MM.1S (cell line): ENCODE results near the gene UACA.

ENCODE experiments used
- DNase-seq: peaks from one replicate; pipeline ENCODE4 v3.0.0-alpha.2; 2015
- H2AFZ ChIP-seq: fragments of 300-600 bp; sonication (generic); 2 replicates; pipeline ENCODE4 v1.6.0; 2016; ENCODE audit warnings: antibody characterized with exemption, low read length
- H3F3A ChIP-seq: fragments of 300-600 bp; sonication (generic); 2 replicates; pipeline ENCODE4 v1.6.1; 2016; ENCODE audit warnings: mild to moderate bottlenecking, antibody characterized with exemption, low read length, moderate library complexity, mixed read lengths; ENCODE audit not compliant: insufficient read depth
- H3K27ac ChIP-seq: fragments of 300-600 bp; sonication (generic); 2 replicates; pipeline ENCODE4 v1.5.1; 2016; ENCODE audit warnings: mild to moderate bottlenecking, low read length
- H3K27me3 ChIP-seq: fragments of 300-600 bp; sonication (generic); replicated peaks from 2 replicates; pipeline ENCODE4 v1.6.0; 2016; ENCODE audit warnings: low read length; ENCODE audit not compliant: insufficient read depth
- H3K36me3 ChIP-seq: fragments of 300-600 bp; sonication (generic); replicated peaks from 2 replicates; pipeline ENCODE4 v1.6.1; 2016; ENCODE audit warnings: mild to moderate bottlenecking, low read length, mixed read lengths; ENCODE audit not compliant: insufficient read depth
- H3K4me1 ChIP-seq: fragments of 300-600 bp; sonication (generic); 2 replicates; pipeline ENCODE4 v1.6.1; 2016; ENCODE audit warnings: low read length, mixed read lengths
- H3K4me2 ChIP-seq: fragments of 300-600 bp; sonication (generic); 2 replicates; pipeline ENCODE4 v1.6.0; 2016; ENCODE audit warnings: low read depth, low read length
- H3K4me3 ChIP-seq: fragments of 300-600 bp; sonication (generic); 2 replicates; pipeline ENCODE4 v1.5.1; 2016; ENCODE audit warnings: low read length, mixed read lengths
- H3K79me2 ChIP-seq: fragments of 300-600 bp; sonication (generic); 2 replicates; pipeline ENCODE4 v1.6.1; 2016; ENCODE audit warnings: mixed run types, low read length, mixed read lengths
- H3K9ac ChIP-seq: fragments of 300-600 bp; sonication (generic); 2 replicates; pipeline ENCODE4 v1.6.1; 2016; ENCODE audit warnings: low read length, mixed read lengths
- H3K9me2 ChIP-seq: fragments of 300-600 bp; sonication (generic); replicated peaks from 2 replicates; pipeline ENCODE4 v1.6.1; 2016; ENCODE audit warnings: mild to moderate bottlenecking, low read length, mixed read lengths; ENCODE audit not compliant: insufficient read depth
- H3K9me3 ChIP-seq: fragments of 300-600 bp; sonication (generic); replicated peaks from 2 replicates; pipeline ENCODE4 v1.6.1; 2016; ENCODE audit warnings: mild to moderate bottlenecking, low read length, mixed read lengths; ENCODE audit not compliant: insufficient read depth
- H4K20me1 ChIP-seq: fragments of 300-600 bp; sonication (generic); 2 replicates; pipeline ENCODE4 v1.6.1; 2016; ENCODE audit warnings: mild to moderate bottlenecking, low read length, moderate library complexity, mixed read lengths; ENCODE audit not compliant: insufficient read depth
- EZH2 ChIP-seq: fragments of 300-600 bp; sonication (generic); optimal IDR thresholded peaks from 2 replicates; pipeline ENCODE3; 2017; ENCODE audit warnings: low read depth, mild to moderate bottlenecking, antibody characterized with exemption, low read length, mixed read lengths
- EZH2phosphoT487 ChIP-seq: fragments of 300-600 bp; sonication (generic); IDR thresholded peaks from 2 replicates; pipeline ENCODE4 v1.6.1; 2018; ENCODE audit warnings: antibody characterized with exemption, low read length
- TF ChIP-seq, protein P1 (sequence below): fragments of 300-600 bp; sonication (generic); IDR thresholded peaks from 2 replicates; pipeline ENCODE4 v1.5.1; 2016; ENCODE audit warnings: antibody characterized with exemption, low read length, mixed read lengths

Gene UACA

DNA sequence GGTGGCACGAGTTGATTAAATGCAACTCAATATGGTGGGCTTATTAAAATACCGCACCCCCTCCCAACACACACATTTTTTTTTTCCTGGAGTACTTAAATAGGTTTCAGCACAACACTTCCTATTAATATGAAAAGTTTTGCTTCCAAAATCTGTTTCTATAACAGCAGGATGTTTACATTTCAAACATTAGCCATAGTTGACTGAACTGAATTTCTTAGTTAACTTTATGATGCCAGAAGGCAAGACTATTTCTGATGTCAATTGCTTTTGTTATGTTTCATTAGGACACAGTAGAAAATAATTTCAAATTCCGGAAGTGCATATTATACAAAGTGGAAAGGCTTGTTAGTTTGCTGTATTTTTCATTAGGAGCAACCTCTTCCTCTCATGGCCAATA is 104.7 kb downstream of the UACA start:
- Histone ChIP-seq H3K9ac (no peak overlapping the region), H3K9me3 (no peaks in the 10 kb centered on the region), H3K27me3 (no peaks in the 10 kb centered on the region), H3K79me2 (no peaks in the 10 kb centered on the region), H4K20me1 (no peaks in the 10 kb centered on the region), H3K27ac (no peak overlapping the region), H3K9me2 (no peaks in the 10 kb centered on the region), H3K36me3 (no peaks in the 10 kb centered on the region), H3K4me1 (no peaks in the 10 kb centered on the region), H2AFZ (no peak overlapping the region), H3K4me3 (no peak overlapping the region), H3K4me2 (no peak overlapping the region), H3F3A (no peaks in the 10 kb centered on the region)
- TF ChIP-seq EZH2phosphoT487 = no peak
- no peak for TF ChIP-seq EZH2
- TF ChIP-seq, protein P1, sequence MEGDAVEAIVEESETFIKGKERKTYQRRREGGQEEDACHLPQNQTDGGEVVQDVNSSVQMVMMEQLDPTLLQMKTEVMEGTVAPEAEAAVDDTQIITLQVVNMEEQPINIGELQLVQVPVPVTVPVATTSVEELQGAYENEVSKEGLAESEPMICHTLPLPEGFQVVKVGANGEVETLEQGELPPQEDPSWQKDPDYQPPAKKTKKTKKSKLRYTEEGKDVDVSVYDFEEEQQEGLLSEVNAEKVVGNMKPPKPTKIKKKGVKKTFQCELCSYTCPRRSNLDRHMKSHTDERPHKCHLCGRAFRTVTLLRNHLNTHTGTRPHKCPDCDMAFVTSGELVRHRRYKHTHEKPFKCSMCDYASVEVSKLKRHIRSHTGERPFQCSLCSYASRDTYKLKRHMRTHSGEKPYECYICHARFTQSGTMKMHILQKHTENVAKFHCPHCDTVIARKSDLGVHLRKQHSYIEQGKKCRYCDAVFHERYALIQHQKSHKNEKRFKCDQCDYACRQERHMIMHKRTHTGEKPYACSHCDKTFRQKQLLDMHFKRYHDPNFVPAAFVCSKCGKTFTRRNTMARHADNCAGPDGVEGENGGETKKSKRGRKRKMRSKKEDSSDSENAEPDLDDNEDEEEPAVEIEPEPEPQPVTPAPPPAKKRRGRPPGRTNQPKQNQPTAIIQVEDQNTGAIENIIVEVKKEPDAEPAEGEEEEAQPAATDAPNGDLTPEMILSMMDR = no peak
- no peak for DNase-seq

DNA sequence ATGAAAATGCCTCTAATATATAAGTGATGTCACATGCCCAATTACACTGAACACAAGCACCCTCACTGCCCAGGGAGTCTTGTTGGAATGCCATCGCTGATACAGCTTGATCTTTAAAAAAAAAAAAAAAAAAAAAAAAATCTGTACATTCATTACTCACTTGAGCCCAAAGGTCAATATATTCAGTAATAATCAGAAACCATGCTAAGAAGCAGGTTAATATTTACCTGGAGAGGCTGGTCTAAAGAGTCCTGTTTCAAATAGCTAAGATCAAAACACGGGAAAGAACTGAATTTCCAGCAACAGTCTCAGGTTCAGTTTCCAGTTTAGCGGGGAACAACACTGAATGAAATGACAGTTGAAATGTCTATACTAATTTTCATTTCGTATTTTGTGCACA is 109.9 kb downstream of the UACA start:
- no peak overlapping the region for H3K4me3 ChIP-seq
- H2AFZ ChIP-seq = no peak overlapping the region
- H3F3A ChIP-seq = no peaks in the 10 kb centered on the region
- H3K9me2 ChIP-seq = no peaks in the 10 kb centered on the region
- H3K27me3 ChIP-seq = no peaks in the 10 kb centered on the region
- no peak for DNase-seq
- H3K4me2 ChIP-seq = no peak overlapping the region
- no peaks in the 10 kb centered on the region for H4K20me1 ChIP-seq
- no peaks in the 10 kb centered on the region for H3K79me2 ChIP-seq
- TF ChIP-seq EZH2 (no peak), EZH2phosphoT487 (no peak)
- TF ChIP-seq, protein P1 = no peak
- H3K36me3 ChIP-seq = no peaks in the 10 kb centered on the region
- H3K9ac ChIP-seq = no peak overlapping the region
- no peaks in the 10 kb centered on the region for H3K4me1 ChIP-seq
- H3K27ac ChIP-seq = no peak overlapping the region
- no peaks in the 10 kb centered on the region for H3K9me3 ChIP-seq

DNA sequence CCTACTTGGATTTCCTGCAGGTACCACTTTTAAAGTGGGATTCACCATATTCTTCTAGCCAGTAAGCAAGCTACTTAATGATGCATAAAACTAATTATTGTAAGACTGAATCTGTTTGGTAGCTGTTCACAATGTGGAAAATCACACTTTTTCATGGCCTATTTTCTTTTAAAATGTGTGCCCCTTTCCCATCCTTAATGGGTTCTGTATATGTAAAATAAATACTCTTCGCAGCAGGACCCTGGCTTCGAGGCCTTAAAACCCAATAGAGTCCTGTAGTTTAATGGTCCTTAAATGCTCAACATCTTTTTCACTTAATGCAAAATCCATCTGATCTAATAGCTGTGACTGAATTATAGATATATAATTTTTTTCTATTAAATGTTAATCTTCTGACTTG is 111.0 kb downstream of the UACA start:
- H3K4me1 ChIP-seq = no peaks in the 10 kb centered on the region
- no peak overlapping the region for H3K4me2 ChIP-seq
- H2AFZ ChIP-seq = no peak overlapping the region
- H3K9me2 ChIP-seq = no peaks in the 10 kb centered on the region
- TF ChIP-seq, protein P1 = no peak
- TF ChIP-seq EZH2phosphoT487 (no peak), EZH2 (no peak)
- H3K9me3 ChIP-seq = no peaks in the 10 kb centered on the region
- DNase-seq = no peak
- H4K20me1 ChIP-seq = no peaks in the 10 kb centered on the region
- no peak overlapping the region for H3K4me3 ChIP-seq
- H3K27me3 ChIP-seq = no peaks in the 10 kb centered on the region
- no peak overlapping the region for H3K27ac ChIP-seq
- H3F3A ChIP-seq = no peaks in the 10 kb centered on the region
- no peak overlapping the region for H3K9ac ChIP-seq
- H3K79me2 ChIP-seq = no peaks in the 10 kb centered on the region
- H3K36me3 ChIP-seq = no peaks in the 10 kb centered on the region
